OCI-LY7 (cell line): ENCODE measurements around the gene TLR1. TPM values are rescaled to one million over a fixed set of nuclear protein-coding genes. Genes with fewer than 3 reads are reported as not detected.
"Not testable (repeated sequence)": the region's sequence is repeated elsewhere in the genome, so short reads cannot be mapped to it uniquely, and the experiment has no call there.

Experiments
- BruUV-seq: library from RNA; stranded (reverse); fragments of 400-500 nt; replicated peaks from 2 replicates; lab custom pipeline; 2021; lab: Mats Ljungman, UMichigan
- CTCF ChIA-PET: fragments of 300-600 bp; sonication (Branson Sonifier 250); formaldehyde crosslinking; loops from one replicate; lab custom pipeline; 2022; ENCODE audit warnings: antibody characterized with exemption; ENCODE audit not compliant: unreplicated experiment; lab: Charles Lee
- POLR2A ChIA-PET: fragments of 300-600 bp; sonication (Branson Sonifier 250); formaldehyde crosslinking; loops from one replicate; lab custom pipeline; 2022; ENCODE audit warnings: antibody characterized with exemption; lab: Charles Lee
- DNase-seq: peaks from one replicate; pipeline ENCODE4 v3.0.0-alpha.2; 2015; ENCODE audit warnings: low spot score
- H2AFZ ChIP-seq: fragments of 200-600 bp; sonication (generic), shearing (Covaris generic); 2 replicates; pipeline ENCODE4 v1.6.1; 2014; ENCODE audit warnings: mild to moderate bottlenecking, antibody characterized with exemption, low read length, moderate library complexity
- H3K27ac ChIP-seq: fragments of 200-600 bp; sonication (generic); 2 replicates; pipeline ENCODE4 v1.5.1; 2014; ENCODE audit warnings: mixed run types, low read depth, mild to moderate bottlenecking, moderate library complexity, low read length, inconsistent platforms; ENCODE audit not compliant: poor library complexity, severe bottlenecking
- H3K36me3 ChIP-seq: fragments of 200-600 bp; sonication (generic); 2 replicates; pipeline ENCODE4 v1.6.1; 2014; ENCODE audit warnings: mild to moderate bottlenecking, antibody characterized with exemption, low read length, moderate library complexity, mixed read lengths; ENCODE audit not compliant: insufficient read depth
- H3K4me1 ChIP-seq: fragments of 200-600 bp; sonication (generic); 2 replicates; pipeline ENCODE4 v1.5.1; 2014; ENCODE audit warnings: mild to moderate bottlenecking, low read length; ENCODE audit not compliant: insufficient read depth, poor library complexity, severe bottlenecking
- H3K4me2 ChIP-seq: fragments of 200-600 bp; sonication (generic); 2 replicates; pipeline ENCODE4 v1.6.1; 2014; ENCODE audit warnings: mild to moderate bottlenecking, low read length
- H3K4me3 ChIP-seq: fragments of 200-600 bp; sonication (generic); 2 replicates; pipeline ENCODE4 v1.5.1; 2014; ENCODE audit warnings: mild to moderate bottlenecking, low read depth, low read length; ENCODE audit not compliant: poor library complexity, severe bottlenecking
- H3K79me2 ChIP-seq: fragments of 200-600 bp; sonication (generic); 2 replicates; pipeline ENCODE4 v1.6.1; 2016; ENCODE audit warnings: low read depth, mild to moderate bottlenecking, low read length, moderate library complexity, mixed read lengths; ENCODE audit not compliant: insufficient read depth
- H3K9me2 ChIP-seq: fragments of 200-600 bp; sonication (generic); 2 replicates; pipeline ENCODE4 v1.6.1; 2016; ENCODE audit warnings: mild to moderate bottlenecking, low read length, mixed read lengths; ENCODE audit not compliant: insufficient read depth
- H3K9me3 ChIP-seq: fragments of 200-600 bp; sonication (generic); 2 replicates; pipeline ENCODE4 v1.6.1; 2014; ENCODE audit warnings: mild to moderate bottlenecking, mixed run types, low read length, mixed read lengths
- H4K20me1 ChIP-seq: fragments of 200-600 bp; sonication (generic); 2 replicates; pipeline ENCODE4 v1.6.1; 2014; ENCODE audit warnings: mild to moderate bottlenecking, antibody characterized with exemption, low read length, moderate library complexity, mixed read lengths; ENCODE audit not compliant: insufficient read depth
- EZH2phosphoT487 ChIP-seq: fragments of 200-600 bp; sonication (generic); IDR thresholded peaks from 2 replicates; pipeline ENCODE4 v1.6.1; 2018; ENCODE audit warnings: low read depth, borderline replicate concordance, mild to moderate bottlenecking, mixed run types, antibody characterized with exemption, low read length, moderate library complexity, mixed read lengths
- intact Hi-C: fragments of 100-400 bp; cut with micrococcal nuclease; formaldehyde crosslinking; loops from one replicate; pipeline ENCODE4 v1.10.0; 2022; ENCODE audit not compliant: unreplicated experiment
- total RNA-seq, 2 experiments: library from RNA; depleted of rRNA in 1 of 2; stranded (reverse); fragments of >200 nt in 1 of 2; shearing (Covaris generic) in 1 of 2; gene quantifications; 2 replicates each; pipeline ENCODE4 v1.2.3, GENCODE V29; 2014 to 2022
- TF ChIP-seq, protein P1 (sequence below): fragments of 200-600 bp; sonication (generic); conservative IDR thresholded peaks from 2 replicates; pipeline ENCODE4 v1.5.1; 2014; ENCODE audit warnings: mild to moderate bottlenecking, antibody characterized with exemption, low read length, moderate library complexity, mixed read lengths

Gene TLR1
- total RNA-seq, 2 experiments from 2014 or later = 3.3 to 7.4 TPM

DNA sequence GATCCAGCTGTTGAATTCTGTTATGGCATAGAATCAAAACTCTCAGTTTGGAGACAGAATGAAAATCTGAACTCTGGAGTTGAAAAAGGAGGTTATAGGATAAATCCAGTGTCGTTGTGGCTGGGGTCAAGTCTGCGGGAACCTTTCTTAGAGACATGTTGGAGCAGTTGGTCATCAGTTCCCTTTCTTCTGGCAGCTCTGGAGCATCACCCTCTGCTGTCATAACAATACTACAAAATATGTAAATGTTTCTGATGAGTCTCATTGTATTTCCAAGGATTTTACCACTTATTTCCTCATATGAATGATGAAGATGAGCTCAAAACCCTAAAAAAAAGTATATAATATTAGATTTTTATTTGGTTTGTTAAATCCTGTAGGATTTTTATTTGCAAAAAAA, 29.3 kb downstream of the TLR1 start:
- TF ChIP-seq, protein P1, sequence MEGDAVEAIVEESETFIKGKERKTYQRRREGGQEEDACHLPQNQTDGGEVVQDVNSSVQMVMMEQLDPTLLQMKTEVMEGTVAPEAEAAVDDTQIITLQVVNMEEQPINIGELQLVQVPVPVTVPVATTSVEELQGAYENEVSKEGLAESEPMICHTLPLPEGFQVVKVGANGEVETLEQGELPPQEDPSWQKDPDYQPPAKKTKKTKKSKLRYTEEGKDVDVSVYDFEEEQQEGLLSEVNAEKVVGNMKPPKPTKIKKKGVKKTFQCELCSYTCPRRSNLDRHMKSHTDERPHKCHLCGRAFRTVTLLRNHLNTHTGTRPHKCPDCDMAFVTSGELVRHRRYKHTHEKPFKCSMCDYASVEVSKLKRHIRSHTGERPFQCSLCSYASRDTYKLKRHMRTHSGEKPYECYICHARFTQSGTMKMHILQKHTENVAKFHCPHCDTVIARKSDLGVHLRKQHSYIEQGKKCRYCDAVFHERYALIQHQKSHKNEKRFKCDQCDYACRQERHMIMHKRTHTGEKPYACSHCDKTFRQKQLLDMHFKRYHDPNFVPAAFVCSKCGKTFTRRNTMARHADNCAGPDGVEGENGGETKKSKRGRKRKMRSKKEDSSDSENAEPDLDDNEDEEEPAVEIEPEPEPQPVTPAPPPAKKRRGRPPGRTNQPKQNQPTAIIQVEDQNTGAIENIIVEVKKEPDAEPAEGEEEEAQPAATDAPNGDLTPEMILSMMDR = no peak
- TF ChIP-seq EZH2phosphoT487 = no peak
- no TSS peak for BruUV-seq
- Histone ChIP-seq H3K27ac (no peak overlapping the region), H3K4me2 (no peak overlapping the region), H4K20me1 (no peaks in the 10 kb centered on the region), H3K4me3 (no peak overlapping the region), H3K9me2 (no peaks in the 10 kb centered on the region), H3K9me3 (peaks cover 30% of the 10 kb centered on the region; the same call in 1 of the 2 replicates), H3K79me2 (peaks cover 72% of the 10 kb centered on the region), H3K4me1 (peaks cover 12% of the 10 kb centered on the region), H3K36me3 (peaks cover 83% of the 10 kb centered on the region), H2AFZ (no peak overlapping the region)
- ChIA-PET POLR2A (interaction anchor here (0.6 to 1.8 kb wide), 6 partner anchors 9 to 337 kb away, joined by 3 to 7 read pairs (median 3); partner anchors contain the start of gene TLR1), CTCF (no interaction called here)
- no peak for DNase-seq
- intact Hi-C loops = no loop called here

DNA sequence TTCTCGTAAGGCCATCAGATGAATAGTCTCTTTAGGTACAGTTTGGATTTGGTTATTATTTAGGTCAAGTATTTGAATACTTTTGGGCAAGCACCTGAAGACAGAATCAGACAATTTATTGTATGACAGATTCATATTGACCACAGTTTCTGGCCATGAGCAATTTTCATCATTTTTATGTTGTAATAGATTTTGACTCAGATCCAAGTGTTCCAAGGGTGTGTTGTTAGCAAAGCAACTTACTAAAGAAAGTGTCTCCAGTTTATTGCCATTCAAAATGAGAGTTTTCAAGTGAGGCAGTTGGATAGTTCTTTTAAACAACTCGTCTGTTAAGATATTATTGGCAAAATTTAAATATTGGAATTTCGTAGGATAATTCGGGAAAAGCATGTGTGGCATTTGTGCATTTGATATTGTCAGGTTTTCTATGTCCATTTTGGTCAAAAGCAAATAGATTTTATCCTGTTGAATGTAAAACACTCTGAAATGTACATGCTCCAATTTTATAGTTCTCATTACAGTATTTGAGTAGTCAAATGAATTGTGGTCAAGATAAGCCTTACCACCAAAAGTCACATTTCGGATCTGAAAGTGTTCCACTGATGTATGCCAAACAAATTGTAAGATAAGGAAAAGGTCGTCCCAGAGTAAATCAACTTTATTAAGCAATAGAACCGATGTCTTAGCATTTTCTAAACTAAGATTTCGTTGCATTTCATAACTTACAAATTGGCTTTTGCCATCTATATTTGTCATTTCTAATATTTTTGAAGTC, 30.2 kb downstream of the TLR1 start:
- Histone ChIP-seq H3K36me3 (peaks cover 77% of the 10 kb centered on the region), H2AFZ (no peak overlapping the region), H3K4me1 (peaks cover 7% of the 10 kb centered on the region), H3K4me2 (no peak overlapping the region), H3K79me2 (peaks cover 63% of the 10 kb centered on the region), H3K4me3 (no peak overlapping the region), H3K9me2 (no peaks in the 10 kb centered on the region), H4K20me1 (no peaks in the 10 kb centered on the region), H3K9me3 (peaks cover 29% of the 10 kb centered on the region; the same call in 1 of the 2 replicates), H3K27ac (no peak overlapping the region)
- TF ChIP-seq EZH2phosphoT487 = no peak
- TF ChIP-seq, protein P1 = no peak
- intact Hi-C loops = no loop called here
- POLR2A ChIA-PET = interaction anchor here (0.8 to 1.3 kb wide), 5 partner anchors 9 to 338 kb away, joined by 3 to 4 read pairs (median 3); partner anchors contain the start of gene TLR1
- TSS peak; percentile 21 for BruUV-seq
- no peak for DNase-seq
- CTCF ChIA-PET = no interaction called here

DNA sequence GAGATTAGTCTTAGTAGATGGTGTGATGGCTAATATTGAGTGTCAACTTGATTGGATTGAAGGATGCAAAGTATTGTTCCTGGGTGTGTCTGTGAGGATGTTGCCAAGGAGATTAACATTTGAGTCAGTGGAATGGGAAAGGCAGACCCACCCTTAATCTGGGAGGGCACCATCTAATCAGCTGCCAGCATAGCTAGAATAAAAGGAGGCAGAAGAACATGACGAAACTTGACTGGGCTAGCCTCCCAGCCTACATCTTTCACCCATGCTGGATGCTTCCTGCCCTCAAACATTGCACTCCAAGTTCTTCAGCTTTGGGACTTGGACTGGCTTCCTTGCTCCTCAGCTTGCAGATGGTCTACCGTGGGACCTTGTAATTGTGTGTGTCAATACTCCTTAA, 34.3 kb downstream of the TLR1 start:
- BruUV-seq, H3K4me2 ChIP-seq, CTCF ChIA-PET, H2AFZ ChIP-seq, H3K4me3 ChIP-seq, H3K27ac ChIP-seq, H3K9me2 ChIP-seq, intact Hi-C loops, DNase-seq, H4K20me1 ChIP-seq: not testable (repeated sequence)
- peaks cover 37% of the 10 kb centered on the region; the same call in 1 of the 2 replicates for H3K9me3 ChIP-seq
- peaks cover 65% of the 10 kb centered on the region for H3K36me3 ChIP-seq
- POLR2A ChIA-PET = interaction anchor here (0.6 to 6.1 kb wide), 3 partner anchors 9 to 601 kb away, joined by 3 to 49 read pairs (median 18); partner anchors contain the start of gene TLR10
- H3K79me2 ChIP-seq = peaks cover 22% of the 10 kb centered on the region
- peaks cover 10% of the 10 kb centered on the region for H3K4me1 ChIP-seq
